ENCODE data around the gene OPA1.
A peak's percentile ranks its signal among the peaks of the same experiment; 100 is the strongest.

The OPA1 gene

DNA sequence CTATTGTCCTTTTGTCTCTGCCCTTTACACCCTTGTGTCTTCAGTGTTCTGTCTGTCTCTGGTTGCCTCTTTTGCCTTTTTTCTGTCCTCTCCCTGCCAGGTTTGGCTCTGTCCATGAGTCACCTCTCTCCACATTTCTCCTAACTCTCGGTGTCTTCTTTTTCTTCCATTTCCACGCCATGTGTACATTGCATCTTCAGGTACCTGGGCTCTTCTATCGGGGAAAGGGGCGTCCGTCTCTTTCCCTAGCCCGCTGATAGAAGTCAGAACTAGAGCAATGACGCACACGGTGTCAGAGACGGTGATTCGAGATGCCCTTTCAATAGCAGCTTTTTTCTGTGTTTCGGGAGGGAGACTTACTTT is 641 bp downstream of the OPA1 start:
- peak overlapping the region; percentile 94 for H3K4me3 ChIP-seq (ENCODE audit: low read depth, low read length)
- peak overlapping the region; percentile 84 for H3K27ac ChIP-seq
- peak overlapping the region; percentile 85 for H3K9ac ChIP-seq
- no peaks in the 10 kb centered on the region for H3K36me3 ChIP-seq (ENCODE audit: control insufficient read depth, insufficient read depth, low read length)
- TF ChIP-seq, protein P1, sequence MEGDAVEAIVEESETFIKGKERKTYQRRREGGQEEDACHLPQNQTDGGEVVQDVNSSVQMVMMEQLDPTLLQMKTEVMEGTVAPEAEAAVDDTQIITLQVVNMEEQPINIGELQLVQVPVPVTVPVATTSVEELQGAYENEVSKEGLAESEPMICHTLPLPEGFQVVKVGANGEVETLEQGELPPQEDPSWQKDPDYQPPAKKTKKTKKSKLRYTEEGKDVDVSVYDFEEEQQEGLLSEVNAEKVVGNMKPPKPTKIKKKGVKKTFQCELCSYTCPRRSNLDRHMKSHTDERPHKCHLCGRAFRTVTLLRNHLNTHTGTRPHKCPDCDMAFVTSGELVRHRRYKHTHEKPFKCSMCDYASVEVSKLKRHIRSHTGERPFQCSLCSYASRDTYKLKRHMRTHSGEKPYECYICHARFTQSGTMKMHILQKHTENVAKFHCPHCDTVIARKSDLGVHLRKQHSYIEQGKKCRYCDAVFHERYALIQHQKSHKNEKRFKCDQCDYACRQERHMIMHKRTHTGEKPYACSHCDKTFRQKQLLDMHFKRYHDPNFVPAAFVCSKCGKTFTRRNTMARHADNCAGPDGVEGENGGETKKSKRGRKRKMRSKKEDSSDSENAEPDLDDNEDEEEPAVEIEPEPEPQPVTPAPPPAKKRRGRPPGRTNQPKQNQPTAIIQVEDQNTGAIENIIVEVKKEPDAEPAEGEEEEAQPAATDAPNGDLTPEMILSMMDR (IDR thresholded peaks at IDR 0.05), result no peak
- H3K4me1 ChIP-seq, result peaks cover 2% of the 10 kb centered on the region
- H3K4me2 ChIP-seq (ENCODE audit: low read length), result peak overlapping the region; percentile 83
- peaks cover 45% of the 10 kb centered on the region for H3K79me2 ChIP-seq
- peak overlapping the region; percentile 98 for H2AFZ ChIP-seq
- no peaks in the 10 kb centered on the region for H3K9me3 ChIP-seq (ENCODE audit: control insufficient read depth, low read length)
- no peaks in the 10 kb centered on the region for H3K27me3 ChIP-seq (ENCODE audit: control insufficient read depth, insufficient read depth, low read length)

DNA sequence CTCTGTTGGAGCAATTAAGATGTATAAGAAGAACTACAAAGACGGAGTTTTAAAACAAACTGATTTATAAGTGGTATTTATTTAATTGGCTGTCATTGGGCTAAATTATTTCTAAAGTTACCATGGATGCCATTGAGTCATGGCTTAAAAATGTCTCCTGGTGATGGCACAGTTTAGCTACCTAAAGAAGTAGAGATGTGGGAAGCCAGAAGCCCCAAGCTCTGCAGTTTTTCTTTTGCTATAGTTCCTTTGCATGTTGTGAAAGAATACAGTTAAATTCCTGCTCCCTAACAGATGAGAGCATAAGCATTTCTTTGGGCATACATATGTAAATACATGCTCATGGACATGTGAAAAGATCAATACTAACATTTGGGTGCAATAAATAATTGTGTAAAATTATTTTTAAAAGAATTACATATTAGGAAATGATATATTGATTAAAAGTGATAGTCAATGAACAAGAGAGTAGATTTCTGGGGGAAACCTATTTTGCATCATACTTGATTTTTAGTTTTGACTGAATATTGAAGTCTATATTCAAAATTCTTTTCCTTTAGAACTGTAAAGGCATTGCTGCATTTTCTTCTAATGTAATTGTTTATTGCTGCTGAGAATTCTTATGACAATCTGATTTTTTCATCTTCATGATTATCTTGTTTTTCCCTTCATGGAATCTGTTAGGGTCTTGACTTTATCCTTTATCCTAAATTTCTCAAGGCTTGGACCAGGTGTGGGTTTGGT is 2.1 kb downstream of the OPA1 start:
- Histone ChIP-seq H3K4me3 (ENCODE audit: low read depth, low read length) (no peak overlapping the region), H3K27me3 (ENCODE audit: control insufficient read depth, insufficient read depth, low read length) (no peaks in the 10 kb centered on the region), H3K36me3 (ENCODE audit: control insufficient read depth, insufficient read depth, low read length) (no peaks in the 10 kb centered on the region), H3K4me2 (ENCODE audit: low read length) (peak overlapping the region; percentile 20), H3K4me1 (peaks cover 2% of the 10 kb centered on the region), H3K9ac (no peak overlapping the region), H2AFZ (no peak overlapping the region), H3K27ac (no peak overlapping the region), H3K79me2 (peaks cover 58% of the 10 kb centered on the region), H3K9me3 (ENCODE audit: control insufficient read depth, low read length) (no peaks in the 10 kb centered on the region)
- TF ChIP-seq, protein P1 (IDR thresholded peaks at IDR 0.05), result no peak

GRCh38 chr3:193595939-193596487 is 3.0 kb downstream of the OPA1 start:
- Histone ChIP-seq H3K27me3 (ENCODE audit: control insufficient read depth, insufficient read depth, low read length) (no peaks in the 10 kb centered on the region), H3K36me3 (ENCODE audit: control insufficient read depth, insufficient read depth, low read length) (no peaks in the 10 kb centered on the region), H3K9me3 (ENCODE audit: control insufficient read depth, low read length) (no peaks in the 10 kb centered on the region), H3K9ac (no peak overlapping the region), H2AFZ (no peak overlapping the region), H3K4me2 (ENCODE audit: low read length) (no peak overlapping the region), H3K4me3 (ENCODE audit: low read depth, low read length) (no peak overlapping the region), H3K79me2 (peaks cover 66% of the 10 kb centered on the region), H3K27ac (no peak overlapping the region), H3K4me1 (peaks cover 2% of the 10 kb centered on the region)
- TF ChIP-seq, protein P1 (IDR thresholded peaks at IDR 0.05), result no peak

DNA sequence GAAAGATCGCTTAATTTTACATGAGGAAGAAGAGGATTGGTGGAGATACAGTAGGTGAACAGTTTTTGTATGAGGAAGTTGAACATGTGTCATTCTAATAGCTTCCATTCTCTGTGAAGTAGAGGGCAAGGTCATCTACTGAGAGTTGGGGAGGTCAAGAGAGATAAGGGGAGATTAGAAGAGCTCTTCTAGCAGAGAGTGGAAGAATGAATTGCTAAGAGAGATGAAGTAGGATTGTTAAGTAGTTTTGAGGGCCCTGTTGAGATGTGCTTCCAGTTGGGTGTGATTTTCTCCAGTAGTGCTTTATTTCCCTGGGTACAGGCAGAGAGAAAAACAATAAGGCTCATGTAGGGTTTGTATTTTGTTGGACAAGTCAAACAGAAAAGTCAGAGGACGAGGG is 5.2 kb downstream of the OPA1 start:
- TF ChIP-seq, protein P1 (IDR thresholded peaks at IDR 0.05), result no peak
- no peaks in the 10 kb centered on the region for H3K4me1 ChIP-seq

DNA sequence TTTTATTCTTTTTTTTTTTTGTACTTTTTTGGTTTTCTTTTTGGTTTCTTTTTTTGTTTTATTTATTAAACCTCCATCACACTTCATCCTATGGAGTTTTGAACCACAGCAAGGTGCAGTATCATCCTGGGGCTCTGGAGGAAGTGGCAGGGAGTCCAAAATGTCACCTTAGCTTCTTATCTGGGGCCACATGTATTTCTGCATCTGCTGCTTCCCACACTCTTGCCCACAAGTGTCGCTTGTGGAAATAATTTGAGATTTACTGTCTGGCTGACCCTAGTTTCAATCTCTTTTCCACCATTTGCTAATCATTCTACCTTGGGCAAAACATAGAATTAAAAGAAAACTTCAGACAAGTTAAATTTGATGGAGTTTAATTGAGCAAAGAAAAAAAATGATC is 6.4 kb downstream of the OPA1 start:
- no peak overlapping the region for H3K4me3 ChIP-seq (ENCODE audit: low read depth, low read length)
- no peaks in the 10 kb centered on the region for H3K4me1 ChIP-seq
- H3K27ac ChIP-seq, result no peak overlapping the region
- no peak overlapping the region for H3K4me2 ChIP-seq (ENCODE audit: low read length)
- TF ChIP-seq, protein P1 (IDR thresholded peaks at IDR 0.05), result no peak
- H3K27me3 ChIP-seq (ENCODE audit: control insufficient read depth, insufficient read depth, low read length), result no peaks in the 10 kb centered on the region
- H3K9me3 ChIP-seq (ENCODE audit: control insufficient read depth, low read length), result no peaks in the 10 kb centered on the region
- no peak overlapping the region for H2AFZ ChIP-seq
- H3K9ac ChIP-seq, result no peak overlapping the region
- H3K79me2 ChIP-seq, result peaks cover 67% of the 10 kb centered on the region
- no peaks in the 10 kb centered on the region for H3K36me3 ChIP-seq (ENCODE audit: control insufficient read depth, insufficient read depth, low read length)

More for the DNA sequence above, 5.2 kb downstream of the OPA1 start:
- Histone ChIP-seq H3K27me3 (ENCODE audit: control insufficient read depth, insufficient read depth, low read length) (no peaks in the 10 kb centered on the region), H3K27ac (no peak overlapping the region), H3K36me3 (ENCODE audit: control insufficient read depth, insufficient read depth, low read length) (no peaks in the 10 kb centered on the region), H2AFZ (no peak overlapping the region), H3K79me2 (peaks cover 75% of the 10 kb centered on the region), H3K9ac (no peak overlapping the region), H3K9me3 (ENCODE audit: control insufficient read depth, low read length) (no peaks in the 10 kb centered on the region), H3K4me2 (ENCODE audit: low read length) (no peak overlapping the region), H3K4me3 (ENCODE audit: low read depth, low read length) (no peak overlapping the region)
